HEK293 (cell line): ENCODE results near the gene TPSD1.
"Not testable (repeated sequence)": the region's sequence is repeated elsewhere in the genome, so short reads cannot be mapped to it uniquely, and the experiment has no call there.

Experiments used
- CTCF ChIA-PET: fragments of 350-600 bp; formaldehyde crosslinking; extraction: SDS; loops from one replicate; lab custom pipeline; 2021; ENCODE audit warnings: antibody characterized with exemption; lab: Yijun Ruan, JAX
- POLR2A ChIA-PET: fragments of 300-600 bp; formaldehyde crosslinking; extraction: SDS; loops from one replicate; lab custom pipeline; 2020; ENCODE audit warnings: antibody characterized with exemption, inconsistent platforms; lab: Yijun Ruan, JAX
- H3K27ac ChIP-seq: fragments of 200-500 bp; sonication (Bioruptor generic); 2 replicates; pipeline ENCODE4 v1.5.1; 2014; ENCODE audit warnings: low read depth, low read length, control low read depth, inconsistent platforms; ENCODE audit errors: extremely low read depth
- H3K36me3 ChIP-seq, 2 experiments: fragments of 200-500 bp in 1 of 2; sonication (Bioruptor generic) in 1 of 2; 1 replicate in 1 of 2; 2 replicates in 1 of 2; pipeline ENCODE4 v1.5.1; 2014 to 2017; ENCODE audit warnings: inconsistent platforms in 2 of 2, low read length in 2 of 2; ENCODE audit not compliant: control insufficient read depth in 2 of 2, insufficient read depth in 1 of 2
- H3K4me1 ChIP-seq: fragments of 200-500 bp; sonication (Bioruptor generic); 2 replicates; pipeline ENCODE4 v1.5.1; 2014; ENCODE audit warnings: mild to moderate bottlenecking, low read length, inconsistent platforms; ENCODE audit not compliant: control insufficient read depth, insufficient read depth
- H3K4me3 ChIP-seq: 2 replicates; pipeline ENCODE4 v1.5.1; 2011; ENCODE audit warnings: low read depth, mild to moderate bottlenecking, control low read depth, low read length, moderate library complexity
- H3K9me3 ChIP-seq: fragments of 200-500 bp; sonication (Bioruptor generic); 2 replicates; pipeline ENCODE4 v1.5.1; 2014; ENCODE audit warnings: low read depth, low read length, inconsistent platforms; ENCODE audit not compliant: control insufficient read depth, insufficient read depth
- GLIS2 ChIP-seq: fragments of 450-650 bp; formaldehyde crosslinking; IDR thresholded peaks from 2 replicates; pipeline ENCODE4 v1.5.1; 2016; ENCODE audit warnings: missing biosample characterization, missing genetic modification characterization
- OVOL3 ChIP-seq: fragments of 450-650 bp; formaldehyde crosslinking; IDR thresholded peaks from 2 replicates; pipeline ENCODE4 v1.5.1; 2016; ENCODE audit warnings: missing biosample characterization, missing genetic modification characterization
- YY2 ChIP-seq: fragments of 450-650 bp; formaldehyde crosslinking; IDR thresholded peaks from 2 replicates; pipeline ENCODE4 v1.5.1; 2016; ENCODE audit warnings: missing biosample characterization, missing genetic modification characterization
- ZFP69B ChIP-seq: fragments of 450-650 bp; formaldehyde crosslinking; IDR thresholded peaks from 2 replicates; pipeline ENCODE4 v1.5.1; 2016; ENCODE audit warnings: missing biosample characterization, missing genetic modification characterization
- ZIC2 ChIP-seq: fragments of 450-650 bp; formaldehyde crosslinking; IDR thresholded peaks from 2 replicates; pipeline ENCODE4 v1.5.1; 2016; ENCODE audit warnings: missing biosample characterization, missing genetic modification characterization
- ZNF157 ChIP-seq: fragments of 450-650 bp; formaldehyde crosslinking; IDR thresholded peaks from 2 replicates; pipeline ENCODE4 v1.5.1; 2016; ENCODE audit warnings: missing biosample characterization, missing genetic modification characterization
- ZNF174 ChIP-seq: fragments of 450-650 bp; formaldehyde crosslinking; IDR thresholded peaks from 2 replicates; pipeline ENCODE4 v1.5.0; 2017; ENCODE audit warnings: missing biosample characterization, mild to moderate bottlenecking, missing genetic modification characterization
- ZNF221 ChIP-seq: fragments of 450-650 bp; formaldehyde crosslinking; IDR thresholded peaks from 2 replicates; pipeline ENCODE4 v1.5.1; 2017; ENCODE audit warnings: missing biosample characterization, missing genetic modification characterization, borderline replicate concordance
- ZNF341 ChIP-seq: fragments of 450-650 bp; formaldehyde crosslinking; IDR thresholded peaks from 2 replicates; pipeline ENCODE4; 2016; ENCODE audit warnings: low read depth, missing biosample characterization, missing genetic modification characterization
- ZNF404 ChIP-seq: fragments of 450-650 bp; formaldehyde crosslinking; IDR thresholded peaks from 2 replicates; pipeline ENCODE4 v1.5.1; 2017; ENCODE audit warnings: missing biosample characterization, missing genetic modification characterization
- ZNF530 ChIP-seq: fragments of 450-650 bp; formaldehyde crosslinking; IDR thresholded peaks from 2 replicates; pipeline ENCODE4 v1.5.1; 2016; ENCODE audit warnings: low read depth, missing biosample characterization, missing genetic modification characterization
- ZNF549 ChIP-seq: fragments of 450-650 bp; IDR thresholded peaks from 2 replicates; pipeline ENCODE4 v1.5.1; 2018; ENCODE audit warnings: missing biosample characterization, missing genetic modification characterization, mild to moderate bottlenecking, inconsistent platforms, moderate library complexity
- TF ChIP-seq, protein P1 (sequence below): fragments of 450-650 bp; formaldehyde crosslinking; IDR thresholded peaks from 2 replicates; pipeline ENCODE4 v1.5.1; 2016; ENCODE audit warnings: missing biosample characterization, missing genetic modification characterization
- TF ChIP-seq, protein P2 (sequence below): fragments of 450-650 bp; formaldehyde crosslinking; IDR thresholded peaks from 2 replicates; pipeline ENCODE4 v1.5.1; 2017; ENCODE audit warnings: missing biosample characterization, missing genetic modification characterization
- TF ChIP-seq, protein P3 (sequence below): sonication (generic); formaldehyde crosslinking; IDR thresholded peaks from 2 replicates; pipeline ENCODE4 v1.8.1; 2022; ENCODE audit warnings: mild to moderate bottlenecking, moderate library complexity, missing genetic modification reagents
- TF ChIP-seq, protein P4 (sequence below): IDR thresholded peaks from 2 replicates; pipeline ENCODE4 v1.6.1; 2011; ENCODE audit warnings: mild to moderate bottlenecking, low read depth, low read length, borderline replicate concordance
- TF ChIP-seq, protein P5 (sequence below): fragments of 450-650 bp; formaldehyde crosslinking; IDR thresholded peaks from 2 replicates; pipeline ENCODE4 v1.5.1; 2016; ENCODE audit warnings: missing biosample characterization, missing genetic modification characterization

Gene TPSD1

DNA sequence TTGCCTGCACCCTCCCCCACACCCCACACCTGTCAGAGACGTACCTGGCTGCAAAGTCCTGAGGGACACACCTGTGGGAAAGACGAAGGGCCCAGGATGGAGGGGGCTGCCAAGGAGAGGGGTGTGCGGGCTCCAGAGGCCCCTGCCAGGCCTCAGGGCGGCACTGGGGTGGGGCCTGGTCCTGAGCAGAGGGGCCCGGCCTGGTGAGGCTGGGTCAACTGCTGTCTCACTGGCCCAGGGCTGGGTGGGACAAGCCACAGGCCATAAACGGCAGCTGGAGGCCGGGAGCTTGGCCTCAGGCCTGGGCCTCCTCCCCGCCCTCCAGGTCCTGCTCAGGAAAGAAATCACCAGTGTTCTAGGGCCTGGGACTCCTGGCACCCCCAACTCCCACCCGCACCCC is 31.3 kb upstream of the TPSD1 start:
- ChIA-PET CTCF (interaction anchor here (0.6 kb wide), 1 partner anchor 167 kb away, joined by 3 read pairs; no protein-coding TSS in a partner anchor), POLR2A (no interaction called here)
- Histone ChIP-seq H3K4me3 (no peak overlapping the region), H3K27ac (no peak overlapping the region), H3K9me3 (no peaks in the 10 kb centered on the region), H3K36me3 (no peaks in the 10 kb centered on the region), H3K4me1 (no peaks in the 10 kb centered on the region)
- TF ChIP-seq YY2 (tag by site-specific recombination), result no peak
- no peak for TF ChIP-seq ZNF530 (tag by site-specific recombination)
- TF ChIP-seq, protein P1, sequence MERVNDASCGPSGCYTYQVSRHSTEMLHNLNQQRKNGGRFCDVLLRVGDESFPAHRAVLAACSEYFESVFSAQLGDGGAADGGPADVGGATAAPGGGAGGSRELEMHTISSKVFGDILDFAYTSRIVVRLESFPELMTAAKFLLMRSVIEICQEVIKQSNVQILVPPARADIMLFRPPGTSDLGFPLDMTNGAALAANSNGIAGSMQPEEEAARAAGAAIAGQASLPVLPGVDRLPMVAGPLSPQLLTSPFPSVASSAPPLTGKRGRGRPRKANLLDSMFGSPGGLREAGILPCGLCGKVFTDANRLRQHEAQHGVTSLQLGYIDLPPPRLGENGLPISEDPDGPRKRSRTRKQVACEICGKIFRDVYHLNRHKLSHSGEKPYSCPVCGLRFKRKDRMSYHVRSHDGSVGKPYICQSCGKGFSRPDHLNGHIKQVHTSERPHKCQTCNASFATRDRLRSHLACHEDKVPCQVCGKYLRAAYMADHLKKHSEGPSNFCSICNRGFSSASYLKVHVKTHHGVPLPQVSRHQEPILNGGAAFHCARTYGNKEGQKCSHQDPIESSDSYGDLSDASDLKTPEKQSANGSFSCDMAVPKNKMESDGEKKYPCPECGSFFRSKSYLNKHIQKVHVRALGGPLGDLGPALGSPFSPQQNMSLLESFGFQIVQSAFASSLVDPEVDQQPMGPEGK (tag by site-specific recombination), result no peak
- no peak for TF ChIP-seq ZNF549 (tag by site-specific recombination)
- TF ChIP-seq ZFP69B, result no peak
- TF ChIP-seq, protein P2, sequence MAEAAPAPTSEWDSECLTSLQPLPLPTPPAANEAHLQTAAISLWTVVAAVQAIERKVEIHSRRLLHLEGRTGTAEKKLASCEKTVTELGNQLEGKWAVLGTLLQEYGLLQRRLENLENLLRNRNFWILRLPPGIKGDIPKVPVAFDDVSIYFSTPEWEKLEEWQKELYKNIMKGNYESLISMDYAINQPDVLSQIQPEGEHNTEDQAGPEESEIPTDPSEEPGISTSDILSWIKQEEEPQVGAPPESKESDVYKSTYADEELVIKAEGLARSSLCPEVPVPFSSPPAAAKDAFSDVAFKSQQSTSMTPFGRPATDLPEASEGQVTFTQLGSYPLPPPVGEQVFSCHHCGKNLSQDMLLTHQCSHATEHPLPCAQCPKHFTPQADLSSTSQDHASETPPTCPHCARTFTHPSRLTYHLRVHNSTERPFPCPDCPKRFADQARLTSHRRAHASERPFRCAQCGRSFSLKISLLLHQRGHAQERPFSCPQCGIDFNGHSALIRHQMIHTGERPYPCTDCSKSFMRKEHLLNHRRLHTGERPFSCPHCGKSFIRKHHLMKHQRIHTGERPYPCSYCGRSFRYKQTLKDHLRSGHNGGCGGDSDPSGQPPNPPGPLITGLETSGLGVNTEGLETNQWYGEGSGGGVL, result no peak
- TF ChIP-seq, protein P3, sequence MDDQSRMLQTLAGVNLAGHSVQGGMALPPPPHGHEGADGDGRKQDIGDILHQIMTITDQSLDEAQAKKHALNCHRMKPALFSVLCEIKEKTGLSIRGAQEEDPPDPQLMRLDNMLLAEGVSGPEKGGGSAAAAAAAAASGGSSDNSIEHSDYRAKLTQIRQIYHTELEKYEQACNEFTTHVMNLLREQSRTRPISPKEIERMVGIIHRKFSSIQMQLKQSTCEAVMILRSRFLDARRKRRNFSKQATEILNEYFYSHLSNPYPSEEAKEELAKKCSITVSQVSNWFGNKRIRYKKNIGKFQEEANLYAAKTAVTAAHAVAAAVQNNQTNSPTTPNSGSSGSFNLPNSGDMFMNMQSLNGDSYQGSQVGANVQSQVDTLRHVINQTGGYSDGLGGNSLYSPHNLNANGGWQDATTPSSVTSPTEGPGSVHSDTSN, result no peak
- no peak for TF ChIP-seq ZNF404 (tag by site-specific recombination)
- TF ChIP-seq OVOL3 (tag by site-specific recombination), result no peak
- no peak for TF ChIP-seq ZNF174 (tag by site-specific recombination)
- TF ChIP-seq ZNF341 (tag by site-specific recombination), result no peak
- no peak for TF ChIP-seq ZNF157 (tag by site-specific recombination)
- TF ChIP-seq, protein P4, sequence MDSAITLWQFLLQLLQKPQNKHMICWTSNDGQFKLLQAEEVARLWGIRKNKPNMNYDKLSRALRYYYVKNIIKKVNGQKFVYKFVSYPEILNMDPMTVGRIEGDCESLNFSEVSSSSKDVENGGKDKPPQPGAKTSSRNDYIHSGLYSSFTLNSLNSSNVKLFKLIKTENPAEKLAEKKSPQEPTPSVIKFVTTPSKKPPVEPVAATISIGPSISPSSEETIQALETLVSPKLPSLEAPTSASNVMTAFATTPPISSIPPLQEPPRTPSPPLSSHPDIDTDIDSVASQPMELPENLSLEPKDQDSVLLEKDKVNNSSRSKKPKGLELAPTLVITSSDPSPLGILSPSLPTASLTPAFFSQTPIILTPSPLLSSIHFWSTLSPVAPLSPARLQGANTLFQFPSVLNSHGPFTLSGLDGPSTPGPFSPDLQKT, result no peak
- TF ChIP-seq ZNF221 (tag by site-specific recombination), result no peak
- no peak for TF ChIP-seq GLIS2

DNA sequence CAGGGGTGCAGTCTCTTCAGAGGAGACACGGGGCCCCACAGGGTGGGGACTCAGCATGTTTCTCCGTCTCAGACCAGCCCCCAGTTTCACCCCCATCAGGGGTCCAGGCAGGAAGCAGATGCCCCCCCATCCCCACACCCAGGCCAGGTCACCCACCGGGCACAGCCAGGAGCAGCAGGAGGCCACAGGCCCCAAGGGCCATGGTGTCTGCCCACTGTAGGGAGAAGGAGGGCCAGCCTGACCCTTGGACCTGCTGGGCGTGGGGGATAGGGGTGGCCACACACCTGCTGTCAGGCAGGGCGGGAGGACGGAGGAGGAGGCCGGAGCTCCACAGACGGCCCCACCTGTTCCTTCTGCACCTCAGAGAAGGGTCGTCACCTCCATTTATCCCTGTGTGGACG is 30.8 kb upstream of the TPSD1 start, which contains the start of gene TPSG1:
TPSG1 (minus strand) TSS at position 218 of the 401 bp plus-strand sequence; CDS start at position 202, 16 bp downstream.
- Histone ChIP-seq H3K27ac (no peak within 1 kb of the TSS), H3K4me1 (no peaks in the 10 kb centered on the region), H3K36me3 (no peaks in the 10 kb centered on the region), H3K9me3 (no peaks in the 10 kb centered on the region), H3K4me3 (no peak within 1 kb of the TSS)
- ChIA-PET CTCF (no interaction called here), POLR2A (no interaction called here)
- TF ChIP-seq, protein P5, sequence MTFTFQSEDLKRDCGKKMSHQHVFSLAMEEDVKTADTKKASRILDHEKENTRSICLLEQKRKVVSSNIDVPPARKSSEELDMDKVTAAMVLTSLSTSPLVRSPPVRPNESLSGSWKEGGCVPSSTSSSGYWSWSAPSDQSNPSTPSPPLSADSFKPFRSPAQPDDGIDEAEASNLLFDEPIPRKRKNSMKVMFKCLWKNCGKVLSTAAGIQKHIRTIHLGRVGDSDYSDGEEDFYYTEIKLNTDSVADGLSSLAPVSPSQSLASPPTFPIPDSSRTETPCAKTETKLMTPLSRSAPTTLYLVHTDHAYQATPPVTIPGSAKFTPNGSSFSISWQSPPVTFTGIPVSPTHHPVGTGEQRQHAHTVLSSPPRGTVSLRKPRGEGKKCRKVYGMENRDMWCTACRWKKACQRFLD, result no peak
- TF ChIP-seq ZIC2 (tag by site-specific recombination), result peak; percentile 72

DNA sequence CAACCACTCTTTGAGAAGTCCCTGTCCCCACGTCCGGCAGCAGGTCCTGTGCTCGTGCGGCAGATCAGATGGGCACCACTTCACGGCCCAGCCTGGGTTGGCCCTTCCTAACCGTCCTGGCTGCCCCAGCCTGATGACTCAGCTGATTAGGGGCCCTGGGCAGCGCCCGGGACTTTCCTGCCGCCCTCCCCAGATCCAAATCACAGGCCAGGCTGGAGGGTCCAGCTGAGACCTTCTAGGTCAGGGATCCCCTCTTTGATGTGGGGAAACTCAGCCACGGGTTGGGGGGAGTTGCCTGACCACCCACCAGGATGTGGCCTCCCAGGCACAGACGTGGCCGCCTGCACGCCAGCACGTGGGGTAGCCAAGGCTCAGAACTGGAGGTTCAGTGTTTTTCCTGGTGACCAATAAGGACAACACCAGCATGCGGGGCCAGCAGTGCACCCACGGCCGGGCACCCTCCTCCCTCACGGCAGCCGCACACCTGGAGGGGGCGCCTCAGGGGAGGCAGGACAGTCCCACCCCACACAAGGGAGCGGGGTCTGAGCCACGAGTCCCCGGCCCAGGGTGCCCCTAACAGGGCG is 30.0 kb upstream of the TPSD1 start:
- H3K9me3 ChIP-seq, H3K4me3 ChIP-seq, H3K36me3 ChIP-seq, H3K27ac ChIP-seq, POLR2A ChIA-PET, H3K4me1 ChIP-seq: not testable (repeated sequence)
- CTCF ChIA-PET, result interaction anchor here (0.5 to 0.6 kb wide), 2 partner anchors 170 to 547 kb away, joined by 3 read pairs; partner anchors contain the start of genes EME2 and MRPS34

DNA sequence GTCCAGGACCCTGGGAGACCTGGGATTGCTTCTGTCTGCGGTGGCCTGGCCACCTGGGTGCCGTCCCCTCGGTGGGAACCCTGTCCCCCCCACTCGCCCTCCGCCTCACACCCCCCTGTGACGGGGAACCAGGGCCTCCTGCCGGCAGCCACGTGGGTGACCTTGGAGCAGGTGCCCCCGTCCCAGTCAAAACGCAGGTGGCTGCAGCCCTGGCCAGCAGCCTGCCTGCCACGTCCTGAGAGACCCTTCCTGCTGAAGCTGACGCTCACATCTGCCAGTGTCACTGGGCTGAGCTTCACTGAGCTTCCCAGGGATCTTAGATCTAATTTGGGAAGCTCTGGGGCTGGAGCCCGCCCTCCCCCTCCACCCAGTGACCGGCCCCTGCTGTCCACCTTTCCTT is 29.2 kb upstream of the TPSD1 start:
- H3K9me3 ChIP-seq, H3K4me1 ChIP-seq, H3K27ac ChIP-seq, POLR2A ChIA-PET, H3K4me3 ChIP-seq, H3K36me3 ChIP-seq, CTCF ChIA-PET: not testable (repeated sequence)

DNA sequence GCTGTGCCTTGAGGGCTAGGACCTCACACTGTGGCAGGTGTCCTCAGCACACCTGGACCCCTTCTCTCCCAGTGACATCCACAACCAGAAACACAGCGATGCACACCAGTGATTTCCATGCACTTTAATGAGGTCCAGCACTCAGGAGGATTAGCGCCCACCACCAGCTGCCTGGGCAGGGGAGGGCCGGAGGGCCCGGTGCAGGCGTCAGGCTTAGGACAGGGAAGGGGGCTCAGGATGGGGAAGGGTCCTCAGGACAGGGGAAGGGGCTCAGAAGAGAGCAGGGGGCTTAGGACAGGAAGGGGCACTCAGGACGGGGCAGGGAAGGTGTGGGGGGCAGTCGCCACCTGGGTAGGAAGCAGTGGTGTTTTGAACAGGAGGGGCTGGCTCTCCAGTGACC is 27.6 kb upstream of the TPSD1 start:
- H3K27ac ChIP-seq, H3K4me3 ChIP-seq, H3K9me3 ChIP-seq, H3K36me3 ChIP-seq, POLR2A ChIA-PET, H3K4me1 ChIP-seq, CTCF ChIA-PET: not testable (repeated sequence)
